CD4-positive, alpha-beta T cell (primary cell): Measurements from ENCODE around the gene RMDN2. TPM values are rescaled to one million over a fixed set of nuclear protein-coding genes. Genes with fewer than 3 reads are reported as not detected.

Source experiments
- ATAC-seq: fragments of 200-7000 bp; cut with Tn5 transposase; one replicate; pipeline ENCODE4 v1.10.0; 2022; ENCODE audit warnings: mild to moderate bottlenecking; ENCODE audit not compliant: poor library complexity
- CTCF ChIA-PET: fragments of 350-600 bp; sonication (Branson Sonifier 250); formaldehyde crosslinking; loops from one replicate; lab custom pipeline; 2021; ENCODE audit warnings: antibody characterized with exemption, inconsistent platforms; lab: Charles Lee
- POLR2A ChIA-PET: fragments of 350-600 bp; sonication (Branson Sonifier 250); formaldehyde crosslinking; loops from one replicate; lab custom pipeline; 2021; ENCODE audit warnings: antibody characterized with exemption, inconsistent platforms; lab: Charles Lee
- DNase-seq, 14 experiments: peaks; one replicate each; pipeline ENCODE4 v3.0.0-alpha.2; 2013 to 2020; ENCODE audit warnings: mixed read lengths in 2 of 14
- H3K27ac ChIP-seq, 2 donors: one replicate each; pipeline versions ENCODE4 v1.5.1 to v1.7.0; 2013; ENCODE audit warnings: low read length in 2 of 2, low read depth in 1 of 2, mild to moderate bottlenecking in 1 of 2
- H3K27me3 ChIP-seq, 2 experiments: 1 replicate in 1 of 2; 2 replicates in 1 of 2; pipeline versions ENCODE4 v1.6.1 to v1.7.0; 2013; ENCODE audit warnings: low read length in 2 of 2, control low read depth in 1 of 2, mild to moderate bottlenecking in 1 of 2, moderate library complexity in 1 of 2; ENCODE audit not compliant: insufficient read depth in 2 of 2, control insufficient read depth in 1 of 2
- H3K36me3 ChIP-seq: one replicate; pipeline ENCODE4 v1.6.1; 2013; ENCODE audit warnings: low read length, control low read depth; ENCODE audit not compliant: insufficient read depth
- H3K4me1 ChIP-seq: one replicate; pipeline ENCODE4 v1.6.1; 2013; ENCODE audit warnings: low read length, control low read depth; ENCODE audit not compliant: insufficient read depth
- H3K4me3 ChIP-seq: one replicate; pipeline ENCODE4 v1.5.1; 2013; ENCODE audit warnings: mild to moderate bottlenecking, low read length, moderate library complexity
- H3K9me3 ChIP-seq, 2 experiments: 1 replicate in 1 of 2; 2 replicates in 1 of 2; pipeline versions ENCODE4 v1.6.1 to v1.7.0; 2013; ENCODE audit warnings: low read length in 2 of 2, mild to moderate bottlenecking in 2 of 2, control low read depth in 1 of 2, moderate library complexity in 1 of 2; ENCODE audit not compliant: control insufficient read depth in 1 of 2, insufficient read depth in 1 of 2
- H3K27ac Mint-ChIP-seq: one replicate; pipeline ENCODE4 v1.8.0; 2020; ENCODE audit warnings: mixed read lengths
- H3K27me3 Mint-ChIP-seq: one replicate; pipeline ENCODE4 v1.8.0; 2021; ENCODE audit warnings: mixed read lengths
- H3K36me3 Mint-ChIP-seq: one replicate; pipeline ENCODE4 v1.8.0; 2021; ENCODE audit warnings: low read depth, mixed read lengths
- H3K4me1 Mint-ChIP-seq: one replicate; pipeline ENCODE4 v1.8.0; 2021; ENCODE audit warnings: low read depth, mixed read lengths
- H3K4me3 Mint-ChIP-seq: one replicate; pipeline ENCODE4 v1.8.0; 2020; ENCODE audit warnings: mild to moderate bottlenecking, mixed read lengths
- H3K9me3 Mint-ChIP-seq: one replicate; pipeline ENCODE4 v1.8.0; 2020; ENCODE audit warnings: mixed read lengths
- CTCF ChIP-seq: fragments of 200-600 bp; IDR thresholded peaks from one replicate; pipeline ENCODE4 v1.8.0; 2022; ENCODE audit warnings: antibody characterized with exemption, mild to moderate bottlenecking
- intact Hi-C, 2 experiments: fragments of 100-400 bp; cut with DNase I in 1 of 2; cut with micrococcal nuclease in 1 of 2; formaldehyde crosslinking; loops; one replicate each; pipeline versions ENCODE4 v1.15.1 to v1.9.0; 2023 to 2025; cut with DNase I, micrococcal nuclease
- total RNA-seq, 174 experiments: library from RNA in 2 of 174; stranded (reverse) in 2 of 174; gene quantifications; one replicate each; pipeline ENCODE4 v1.2.3 and lab custom pipeline; 2021 to 2026

Gene RMDN2
- total RNA-seq, 2 experiments from 2014 or later, result 2.4 to 3.3 TPM

GRCh38 chr2:37917281-37918228 is 7.5 kb upstream of the RMDN2 start:
- Mint-ChIP-seq H3K9me3 (no peaks in the 10 kb centered on the region), H3K4me1 (peaks cover 3% of the 10 kb centered on the region), H3K27ac (no peak overlapping the region), H3K36me3 (no peaks in the 10 kb centered on the region), H3K27me3 (peaks cover 15% of the 10 kb centered on the region), H3K4me3 (no peak overlapping the region)
- H3K27me3 ChIP-seq, result peaks cover 0 to 2% of the 10 kb centered on the region in 2 experiments
- ATAC-seq, result no peak
- TF ChIP-seq CTCF, result no peak
- intact Hi-C loops, result no loop called here
- H3K4me1 ChIP-seq, result no peaks in the 10 kb centered on the region
- H3K36me3 ChIP-seq, result no peaks in the 10 kb centered on the region
- no peaks in the 10 kb centered on the region for H3K9me3 ChIP-seq
- no peak overlapping the region for H3K4me3 ChIP-seq
- POLR2A ChIA-PET, result no interaction called here
- H3K27ac ChIP-seq, result no peak overlapping the region
- DNase-seq, result no peak
- CTCF ChIA-PET, result no interaction called here

DNA sequence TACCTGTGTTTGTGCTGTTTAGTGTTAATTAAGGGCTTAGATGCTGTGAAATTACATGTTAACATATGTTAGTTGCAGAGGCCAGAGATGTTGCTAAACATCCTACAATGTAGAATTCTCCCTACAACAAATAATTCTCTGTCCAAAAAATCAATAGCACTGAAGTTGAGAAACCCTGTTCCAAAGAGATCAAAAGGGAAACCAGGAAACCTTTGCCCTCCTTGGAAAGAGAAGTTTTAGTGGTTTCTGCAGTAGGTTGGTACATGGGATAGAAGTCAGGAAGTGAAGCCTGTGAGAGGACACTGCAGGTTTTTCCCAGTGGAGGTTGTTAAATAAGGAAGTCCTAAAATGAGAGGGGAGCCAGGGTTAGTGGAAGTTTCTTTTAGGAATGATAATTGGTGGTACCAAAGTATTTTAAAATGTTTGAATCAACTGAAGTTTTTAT is 6.3 kb upstream of the RMDN2 start:
- H3K27ac Mint-ChIP-seq, result no peak overlapping the region
- POLR2A ChIA-PET, result no interaction called here

GRCh38 chr2:37919631-37920032 is 5.5 kb upstream of the RMDN2 start:
- H3K27me3 Mint-ChIP-seq, result peaks cover 9% of the 10 kb centered on the region
- no peaks in the 10 kb centered on the region for H3K9me3 ChIP-seq

More for the DNA sequence above, 6.3 kb upstream of the RMDN2 start:
- Mint-ChIP-seq H3K27me3 (peaks cover 15% of the 10 kb centered on the region), H3K4me3 (no peak overlapping the region), H3K9me3 (no peaks in the 10 kb centered on the region), H3K4me1 (peaks cover 7% of the 10 kb centered on the region), H3K36me3 (no peaks in the 10 kb centered on the region)
- DNase-seq (no peak), ATAC-seq (no peak)
- peaks cover 0 to 2% of the 10 kb centered on the region in 2 experiments for H3K27me3 ChIP-seq
- no peak for TF ChIP-seq CTCF
- no peaks in the 10 kb centered on the region for H3K36me3 ChIP-seq
- H3K9me3 ChIP-seq, result no peaks in the 10 kb centered on the region
- no peak overlapping the region for H3K27ac ChIP-seq
- H3K4me1 ChIP-seq, result no peaks in the 10 kb centered on the region
- no peak overlapping the region for H3K4me3 ChIP-seq
- CTCF ChIA-PET, result no interaction called here
- intact Hi-C loops, result no loop called here

More at GRCh38 chr2:37919631-37920032, 5.5 kb upstream of the RMDN2 start:
- peaks cover 0 to 2% of the 10 kb centered on the region in 2 experiments for H3K27me3 ChIP-seq
- no peak overlapping the region for H3K4me3 ChIP-seq
- Mint-ChIP-seq H3K36me3 (peaks cover 2% of the 10 kb centered on the region), H3K27ac (no peak overlapping the region), H3K4me3 (no peak overlapping the region), H3K9me3 (no peaks in the 10 kb centered on the region), H3K4me1 (peaks cover 13% of the 10 kb centered on the region)
- ATAC-seq (no peak), DNase-seq (no peak)
- peaks cover 5% of the 10 kb centered on the region for H3K4me1 ChIP-seq
- POLR2A ChIA-PET, result no interaction called here
- CTCF ChIA-PET, result no interaction called here
- H3K36me3 ChIP-seq, result no peaks in the 10 kb centered on the region
- intact Hi-C loops, result loop anchor here in 1 of 2 experiments (10.0 kb wide), 2 partner anchors 465 to 835 kb away; partner anchors contain the start of gene SRSF7
- TF ChIP-seq CTCF, result no peak
- no peak overlapping the region for H3K27ac ChIP-seq
